ENCODE measurements around the gene SMG5.

The SMG5 gene

DNA sequence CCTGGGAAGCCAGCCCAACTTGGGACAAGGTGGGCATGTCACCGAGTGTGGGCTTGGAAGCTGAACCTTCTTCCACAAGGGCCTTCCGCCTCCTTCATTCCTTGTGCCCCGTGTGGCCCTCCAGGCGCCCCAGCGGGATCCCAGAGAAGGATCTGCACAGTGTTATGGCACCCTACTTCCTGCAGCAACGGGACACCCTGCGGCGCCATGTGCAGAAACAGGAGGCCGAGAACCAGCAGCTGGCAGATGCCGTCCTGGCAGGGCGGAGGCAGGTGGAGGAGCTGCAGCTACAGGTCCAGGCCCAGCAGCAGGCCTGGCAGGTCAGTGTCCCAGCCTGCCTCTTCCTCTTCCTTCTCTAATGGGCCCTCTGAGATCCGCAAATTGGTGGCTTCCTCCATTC, 46.5 kb downstream of the SMG5 start:
- no peak overlapping the region for H3K27ac ChIP-seq
- TF ChIP-seq, protein P1, sequence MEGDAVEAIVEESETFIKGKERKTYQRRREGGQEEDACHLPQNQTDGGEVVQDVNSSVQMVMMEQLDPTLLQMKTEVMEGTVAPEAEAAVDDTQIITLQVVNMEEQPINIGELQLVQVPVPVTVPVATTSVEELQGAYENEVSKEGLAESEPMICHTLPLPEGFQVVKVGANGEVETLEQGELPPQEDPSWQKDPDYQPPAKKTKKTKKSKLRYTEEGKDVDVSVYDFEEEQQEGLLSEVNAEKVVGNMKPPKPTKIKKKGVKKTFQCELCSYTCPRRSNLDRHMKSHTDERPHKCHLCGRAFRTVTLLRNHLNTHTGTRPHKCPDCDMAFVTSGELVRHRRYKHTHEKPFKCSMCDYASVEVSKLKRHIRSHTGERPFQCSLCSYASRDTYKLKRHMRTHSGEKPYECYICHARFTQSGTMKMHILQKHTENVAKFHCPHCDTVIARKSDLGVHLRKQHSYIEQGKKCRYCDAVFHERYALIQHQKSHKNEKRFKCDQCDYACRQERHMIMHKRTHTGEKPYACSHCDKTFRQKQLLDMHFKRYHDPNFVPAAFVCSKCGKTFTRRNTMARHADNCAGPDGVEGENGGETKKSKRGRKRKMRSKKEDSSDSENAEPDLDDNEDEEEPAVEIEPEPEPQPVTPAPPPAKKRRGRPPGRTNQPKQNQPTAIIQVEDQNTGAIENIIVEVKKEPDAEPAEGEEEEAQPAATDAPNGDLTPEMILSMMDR (conservative IDR thresholded peaks at IDR 0.05), result no peak
- no peak for TF ChIP-seq ZFX (IDR thresholded peaks at IDR 0.05)

DNA sequence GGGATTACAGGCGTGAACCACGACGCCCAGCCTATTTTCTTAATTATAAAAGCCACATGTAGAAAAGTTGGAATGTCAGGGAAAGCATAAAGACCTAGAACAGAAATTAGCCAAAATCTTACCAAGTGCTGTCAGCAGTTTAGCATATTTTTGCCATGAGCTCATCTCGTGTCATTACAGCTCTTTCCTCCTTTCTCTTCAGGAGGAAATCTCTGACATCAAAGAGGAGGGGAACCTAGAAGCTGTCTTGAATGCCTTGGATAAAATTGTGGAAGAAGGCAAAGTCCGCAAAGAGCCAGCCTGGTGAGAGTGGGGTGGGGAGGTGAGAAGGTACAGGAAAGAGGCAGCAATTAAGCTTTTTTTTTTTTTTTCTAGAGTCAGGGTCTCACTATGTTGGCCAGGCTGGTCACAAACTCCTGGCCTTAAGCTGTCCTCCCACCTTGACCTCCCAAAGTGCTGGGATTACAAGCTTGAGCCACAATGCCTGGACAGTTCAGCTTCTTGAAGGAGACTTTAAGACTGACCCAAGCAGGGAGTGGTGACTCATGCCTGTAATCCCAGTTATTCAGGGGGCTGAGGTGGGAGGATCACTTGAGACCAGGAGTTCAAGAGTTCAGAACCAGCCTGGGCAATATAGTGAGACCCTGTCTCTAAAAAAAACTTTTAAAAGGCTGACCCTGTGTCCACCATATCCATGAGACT, 49.0 kb downstream of the SMG5 start:
- no peak for TF ChIP-seq ZFX (IDR thresholded peaks at IDR 0.05)
- TF ChIP-seq, protein P1 (conservative IDR thresholded peaks at IDR 0.05), result no peak
- no peak overlapping the region for H3K27ac ChIP-seq

DNA sequence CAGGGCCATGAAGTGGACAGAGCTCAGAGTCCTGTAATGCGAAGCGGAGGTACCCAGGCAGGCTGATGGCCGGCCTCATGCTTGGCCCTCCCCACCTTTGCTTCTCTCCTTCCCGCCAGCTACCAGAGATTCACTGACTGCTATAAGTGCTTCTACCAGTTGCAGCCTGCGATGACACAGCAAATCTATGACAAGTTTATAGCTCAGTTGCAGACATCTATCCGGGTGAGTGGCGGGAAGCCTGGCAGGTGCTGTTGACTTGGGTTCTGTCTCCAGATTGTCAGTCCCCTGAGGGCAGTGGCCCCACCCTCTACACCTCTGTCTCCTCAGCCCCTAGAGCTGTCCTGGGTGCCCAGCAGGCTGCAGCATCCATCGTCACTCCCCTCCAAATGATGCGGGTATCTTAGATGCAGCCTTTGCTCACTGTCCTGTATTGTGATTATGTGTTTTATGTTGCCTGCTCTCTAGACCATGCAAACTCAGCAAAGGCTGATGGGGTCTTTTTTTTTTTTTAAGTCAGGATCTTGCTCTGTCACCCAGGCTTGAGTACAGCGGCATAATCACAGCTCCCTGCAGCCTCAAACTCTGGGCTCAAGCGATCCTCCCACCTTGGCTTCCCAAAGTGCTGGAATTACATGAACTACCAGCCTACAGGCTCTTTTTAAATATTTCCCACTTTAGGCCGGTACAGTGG, 50.3 kb downstream of the SMG5 start:
- H3K27ac ChIP-seq, result no peak overlapping the region
- TF ChIP-seq, protein P1 (conservative IDR thresholded peaks at IDR 0.05), result no peak
- no peak for TF ChIP-seq ZFX (IDR thresholded peaks at IDR 0.05)

DNA sequence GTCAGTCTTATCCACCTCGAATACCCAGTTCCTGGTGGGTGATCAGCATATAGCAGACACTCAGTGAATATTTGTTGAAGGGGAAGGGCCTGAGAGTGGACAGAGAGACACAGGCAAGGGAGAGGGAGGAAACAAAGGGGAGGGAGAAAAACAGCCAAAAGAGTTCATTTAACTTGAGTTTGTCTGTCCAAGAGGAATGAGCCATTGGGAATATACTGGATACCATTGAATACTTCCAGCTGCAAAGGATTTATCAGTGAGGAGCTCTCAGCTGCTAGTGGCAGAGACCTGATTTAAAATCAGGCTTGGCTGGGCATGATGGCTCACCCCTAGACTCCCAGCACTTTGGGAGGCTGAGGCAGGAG, 52.2 kb downstream of the SMG5 start:
- no peak overlapping the region for H3K27ac ChIP-seq
- TF ChIP-seq, protein P1 (conservative IDR thresholded peaks at IDR 0.05), result no peak
- no peak for TF ChIP-seq ZFX (IDR thresholded peaks at IDR 0.05)

DNA sequence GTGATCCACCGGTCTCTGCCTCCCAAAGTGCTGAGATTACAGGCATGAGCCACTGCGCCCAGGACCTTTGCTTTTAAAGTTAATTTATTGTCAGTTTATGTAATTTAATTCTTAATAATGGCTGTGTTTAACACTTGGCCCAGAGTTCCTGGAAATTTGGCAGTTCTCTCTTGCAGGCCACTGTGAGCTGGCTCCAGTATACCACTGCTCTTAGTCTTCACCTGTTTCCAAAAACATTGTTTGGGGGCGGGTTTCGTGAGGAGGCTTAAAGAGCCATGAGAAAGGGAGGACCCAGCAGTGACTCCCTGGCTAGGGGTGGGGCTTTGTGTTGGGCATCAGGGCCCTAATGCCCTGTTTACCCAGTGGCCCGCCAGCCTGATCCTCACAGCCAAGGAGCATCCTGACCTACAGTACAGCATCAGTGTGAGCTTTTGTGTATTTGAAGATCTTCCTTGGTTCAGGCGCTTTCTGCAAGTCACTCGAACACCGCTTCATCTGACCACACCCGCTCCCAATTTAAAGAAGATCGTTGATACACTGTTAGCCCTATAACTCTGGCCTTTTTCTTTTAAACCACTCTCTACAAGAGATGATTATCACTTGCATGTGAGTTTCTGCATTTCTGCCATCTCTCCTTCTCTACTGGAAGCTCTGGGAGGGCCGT, 52.7 kb downstream of the SMG5 start:
- H3K27ac ChIP-seq, result no peak overlapping the region
- TF ChIP-seq, protein P1 (conservative IDR thresholded peaks at IDR 0.05), result no peak
- TF ChIP-seq ZFX (IDR thresholded peaks at IDR 0.05), result no peak

DNA sequence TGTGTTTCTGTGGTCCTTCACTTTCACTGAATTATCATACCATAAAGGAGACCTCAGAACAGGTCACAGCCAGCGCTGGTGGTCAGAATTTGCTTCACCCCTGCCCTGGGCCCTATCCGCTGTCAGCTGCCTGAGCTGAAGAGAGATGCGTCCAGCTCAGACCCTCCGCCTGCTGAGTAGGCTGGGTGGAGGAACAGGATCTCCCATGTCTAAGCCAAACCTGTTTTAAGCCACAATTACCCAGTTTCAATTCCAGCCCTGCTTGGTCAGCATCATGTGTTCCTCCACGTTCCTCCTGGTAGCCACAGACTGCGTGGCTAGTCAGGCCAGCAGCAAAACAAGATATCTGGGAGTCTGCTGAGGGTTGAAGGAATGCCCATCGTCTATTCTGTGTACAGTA, 54.1 kb downstream of the SMG5 start:
- H3K27ac ChIP-seq, result no peak overlapping the region
- TF ChIP-seq, protein P1 (conservative IDR thresholded peaks at IDR 0.05), result no peak
- TF ChIP-seq ZFX (IDR thresholded peaks at IDR 0.05), result no peak

DNA sequence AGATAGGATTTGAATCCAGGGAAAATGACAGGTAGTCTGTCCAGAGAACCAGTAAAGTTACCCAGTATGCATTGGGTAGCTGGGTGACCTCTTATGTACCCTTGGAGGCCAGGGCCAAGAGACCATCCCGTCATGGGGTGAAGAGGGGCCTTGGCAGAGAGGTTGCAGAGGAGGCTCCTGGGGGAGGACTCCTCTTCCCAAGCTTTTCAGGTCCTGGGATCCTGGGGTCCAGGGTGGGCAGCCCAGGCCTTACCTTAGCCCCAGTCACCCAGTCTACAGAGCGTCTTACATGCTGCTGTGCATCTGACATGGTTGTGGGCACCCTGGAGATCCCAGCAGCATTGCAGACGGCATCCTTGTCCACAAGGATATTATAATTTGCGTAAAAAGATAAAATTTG, 55.8 kb downstream of the SMG5 start:
- H3K27ac ChIP-seq, result no peak overlapping the region
- TF ChIP-seq ZFX (IDR thresholded peaks at IDR 0.05), result no peak
- TF ChIP-seq, protein P1 (conservative IDR thresholded peaks at IDR 0.05), result no peak
